ENCODE measurements around the gene GSN.
A peak's percentile ranks its signal among the peaks of the same experiment; 100 is the strongest.

Gene GSN

GRCh38 chr9:121259935-121260334, 8.0 kb upstream of the GSN start:
- Histone ChIP-seq H3K9ac (ENCODE audit: low read depth, low read length) (no peak overlapping the region), H3K9me3 (ENCODE audit: control insufficient read depth, insufficient read depth, low read length) (no peaks in the 10 kb centered on the region), H3K36me3 (ENCODE audit: insufficient read depth, low read length) (no peaks in the 10 kb centered on the region), H3K4me1 (ENCODE audit: insufficient read depth, low read length) (peaks cover 13% of the 10 kb centered on the region)

GRCh38 chr9:121260457-121261106, 7.4 kb upstream of the GSN start:
- peaks cover 13% of the 10 kb centered on the region for H3K4me1 ChIP-seq (ENCODE audit: insufficient read depth, low read length)
- H3K9me3 ChIP-seq (ENCODE audit: control insufficient read depth, insufficient read depth, low read length), result no peaks in the 10 kb centered on the region
- H3K36me3 ChIP-seq (ENCODE audit: insufficient read depth, low read length), result no peaks in the 10 kb centered on the region
- no peak overlapping the region for H3K9ac ChIP-seq (ENCODE audit: low read depth, low read length)

- H3K4me1 ChIP-seq (ENCODE audit: insufficient read depth, low read length), result peaks cover 13% of the 10 kb centered on the region
- no peaks in the 10 kb centered on the region for H3K9me3 ChIP-seq (ENCODE audit: control insufficient read depth, insufficient read depth, low read length)
- H3K36me3 ChIP-seq (ENCODE audit: insufficient read depth, low read length), result no peaks in the 10 kb centered on the region
- H3K9ac ChIP-seq (ENCODE audit: low read depth, low read length), result no peak overlapping the region
These were observed 6.9 kb upstream of the GSN start for GRCh38 chr9:121261107-121261460.

GRCh38 chr9:121261755-121262154, 6.2 kb upstream of the GSN start:
- H3K9ac ChIP-seq (ENCODE audit: low read depth, low read length), result no peak overlapping the region

GRCh38 chr9:121262423-121262822, 5.5 kb upstream of the GSN start:
- Histone ChIP-seq H3K4me1 (ENCODE audit: insufficient read depth, low read length) (peaks cover 19% of the 10 kb centered on the region), H3K9ac (ENCODE audit: low read depth, low read length) (no peak overlapping the region), H3K9me3 (ENCODE audit: control insufficient read depth, insufficient read depth, low read length) (no peaks in the 10 kb centered on the region), H3K36me3 (ENCODE audit: insufficient read depth, low read length) (no peaks in the 10 kb centered on the region)

More at GRCh38 chr9:121261755-121262154, 6.2 kb upstream of the GSN start:
- Histone ChIP-seq H3K9me3 (ENCODE audit: control insufficient read depth, insufficient read depth, low read length) (no peaks in the 10 kb centered on the region), H3K36me3 (ENCODE audit: insufficient read depth, low read length) (no peaks in the 10 kb centered on the region), H3K4me1 (ENCODE audit: insufficient read depth, low read length) (peaks cover 13% of the 10 kb centered on the region)

GRCh38 chr9:121262953-121263352, 5.0 kb upstream of the GSN start:
- Histone ChIP-seq H3K9me3 (ENCODE audit: control insufficient read depth, insufficient read depth, low read length) (no peaks in the 10 kb centered on the region), H3K36me3 (ENCODE audit: insufficient read depth, low read length) (no peaks in the 10 kb centered on the region), H3K4me1 (ENCODE audit: insufficient read depth, low read length) (peaks cover 22% of the 10 kb centered on the region), H3K9ac (ENCODE audit: low read depth, low read length) (no peak overlapping the region)

- Histone ChIP-seq H3K9ac (ENCODE audit: low read depth, low read length) (no peak overlapping the region), H3K4me1 (ENCODE audit: insufficient read depth, low read length) (peaks cover 19% of the 10 kb centered on the region), H3K9me3 (ENCODE audit: control insufficient read depth, insufficient read depth, low read length) (no peaks in the 10 kb centered on the region), H3K36me3 (ENCODE audit: insufficient read depth, low read length) (no peaks in the 10 kb centered on the region)
These were observed 1.6 kb upstream of the GSN start for GRCh38 chr9:121266356-121266755.

GRCh38 chr9:121266906-121267650, 884 bp upstream of the GSN start:
- no peaks in the 10 kb centered on the region for H3K36me3 ChIP-seq (ENCODE audit: insufficient read depth, low read length)
- no peaks in the 10 kb centered on the region for H3K9me3 ChIP-seq (ENCODE audit: control insufficient read depth, insufficient read depth, low read length)
- peak overlapping the region; percentile 79; the same call in 1 of the 2 replicates for H3K9ac ChIP-seq (ENCODE audit: low read depth, low read length)
- peaks cover 16% of the 10 kb centered on the region for H3K4me1 ChIP-seq (ENCODE audit: insufficient read depth, low read length)

- H3K36me3 ChIP-seq (ENCODE audit: insufficient read depth, low read length), result no peaks in the 10 kb centered on the region
- peak overlapping the region; percentile 79; the same call in 1 of the 2 replicates for H3K9ac ChIP-seq (ENCODE audit: low read depth, low read length)
- H3K4me1 ChIP-seq (ENCODE audit: insufficient read depth, low read length), result peaks cover 16% of the 10 kb centered on the region
- H3K9me3 ChIP-seq (ENCODE audit: control insufficient read depth, insufficient read depth, low read length), result no peaks in the 10 kb centered on the region
These were observed 562 bp downstream of the GSN start for GRCh38 chr9:121268598-121268850.

- peak overlapping the region; percentile 79; the same call in 1 of the 2 replicates for H3K9ac ChIP-seq (ENCODE audit: low read depth, low read length)
- H3K9me3 ChIP-seq (ENCODE audit: control insufficient read depth, insufficient read depth, low read length), result no peaks in the 10 kb centered on the region
- peaks cover 16% of the 10 kb centered on the region for H3K4me1 ChIP-seq (ENCODE audit: insufficient read depth, low read length)
- no peaks in the 10 kb centered on the region for H3K36me3 ChIP-seq (ENCODE audit: insufficient read depth, low read length)
These were observed 1.1 kb downstream of the GSN start for GRCh38 chr9:121268851-121269641.

- H3K9ac ChIP-seq (ENCODE audit: low read depth, low read length), result peak overlapping the region; percentile 79; the same call in 1 of the 2 replicates
- H3K4me1 ChIP-seq (ENCODE audit: insufficient read depth, low read length), result peaks cover 16% of the 10 kb centered on the region
- no peaks in the 10 kb centered on the region for H3K9me3 ChIP-seq (ENCODE audit: control insufficient read depth, insufficient read depth, low read length)
These were observed 1.8 kb downstream of the GSN start for GRCh38 chr9:121269642-121270254.

GRCh38 chr9:121271368-121272341, 3.7 kb downstream of the GSN start:
- H3K9me3 ChIP-seq (ENCODE audit: control insufficient read depth, insufficient read depth, low read length), result no peaks in the 10 kb centered on the region
- H3K36me3 ChIP-seq (ENCODE audit: insufficient read depth, low read length), result no peaks in the 10 kb centered on the region
- H3K4me1 ChIP-seq (ENCODE audit: insufficient read depth, low read length), result peaks cover 16% of the 10 kb centered on the region
- no peak overlapping the region for H3K9ac ChIP-seq (ENCODE audit: low read depth, low read length)

More at GRCh38 chr9:121269642-121270254, 1.8 kb downstream of the GSN start:
- no peaks in the 10 kb centered on the region for H3K36me3 ChIP-seq (ENCODE audit: insufficient read depth, low read length)

- no peaks in the 10 kb centered on the region for H3K36me3 ChIP-seq (ENCODE audit: insufficient read depth, low read length)
- H3K9ac ChIP-seq (ENCODE audit: low read depth, low read length), result no peak overlapping the region
- H3K9me3 ChIP-seq (ENCODE audit: control insufficient read depth, insufficient read depth, low read length), result no peaks in the 10 kb centered on the region
- peaks cover 9% of the 10 kb centered on the region for H3K4me1 ChIP-seq (ENCODE audit: insufficient read depth, low read length)
These were observed 4.5 kb downstream of the GSN start for GRCh38 chr9:121272401-121272948.
